Aorta (tissue), 5 donors: Measurements from ENCODE around the gene CTNNAL1. TPM values are rescaled to one million over a fixed set of nuclear protein-coding genes. Genes with fewer than 3 reads are reported as not detected.
A peak's percentile ranks its signal among the peaks of the same experiment; 100 is the strongest.

Experiments
- ATAC-seq: fragments of 200-7000 bp; cut with Tn5 transposase; one replicate; pipeline ENCODE4 v1.9.1; 2022; ENCODE audit warnings: moderate library complexity; ENCODE audit not compliant: low FRiP score
- DNase-seq, 2 donors: peaks; one replicate each; pipeline ENCODE4 v3.0.0-alpha.2; 2020
- H3K27ac ChIP-seq, 2 donors: one replicate each; pipeline ENCODE4 v1.5.1; 2013; ENCODE audit warnings: low read length in 2 of 2, mild to moderate bottlenecking in 2 of 2, moderate library complexity in 2 of 2, control low read depth in 1 of 2, inconsistent platforms in 1 of 2, low read depth in 1 of 2
- H3K27me3 ChIP-seq, 2 donors: one replicate each; pipeline ENCODE4 v1.6.1; 2013; ENCODE audit warnings: control low read depth in 1 of 2, low read length in 1 of 2, mild to moderate bottlenecking in 1 of 2, moderate library complexity in 1 of 2; ENCODE audit not compliant: insufficient read depth in 2 of 2, control insufficient read depth in 1 of 2
- H3K36me3 ChIP-seq, 2 donors: one replicate each; pipeline ENCODE4 v1.6.1; 2013; ENCODE audit warnings: control low read depth in 1 of 2, low read length in 1 of 2, mild to moderate bottlenecking in 1 of 2; ENCODE audit not compliant: insufficient read depth in 2 of 2, control insufficient read depth in 1 of 2
- H3K4me1 ChIP-seq, 2 donors: one replicate each; pipeline ENCODE4 v1.6.1; 2013; ENCODE audit warnings: low read length in 2 of 2, control low read depth in 1 of 2, mild to moderate bottlenecking in 1 of 2, moderate library complexity in 1 of 2; ENCODE audit not compliant: insufficient read depth in 2 of 2, control insufficient read depth in 1 of 2
- H3K4me3 ChIP-seq, 2 donors: one replicate each; pipeline ENCODE4 v1.5.1; 2013; ENCODE audit warnings: low read length in 2 of 2, control low read depth in 1 of 2, mild to moderate bottlenecking in 1 of 2
- H3K9me3 ChIP-seq: one replicate; pipeline ENCODE4 v1.6.1; 2013; ENCODE audit warnings: mild to moderate bottlenecking, low read length; ENCODE audit not compliant: control insufficient read depth
- WGBS, 2 donors: extraction: QIAGEN DNeasy Blood & Tissue Kit; methylation state at CpG; one replicate each; pipeline ENCODE4 v1.1.7; 2013; 5-methylcytosine and 5-hydroxymethylcytosine counted together
- intact Hi-C, 2 donors: fragments of 100-400 bp; cut with DNase I; formaldehyde crosslinking; loops; one replicate each; pipeline versions ENCODE4 v1.14.2 to v1.15.0; 2022
- polyA plus RNA-seq, 2 donors: library from polyadenylated mRNA; stranded (reverse); fragments of 200-250 nt; gene quantifications; one replicate each; pipeline ENCODE4 v1.2.3, GENCODE V29; 2013
- total RNA-seq, 2 donors: library from RNA; stranded (reverse); fragmentation: NEBNext Ultra II Directional; extraction: Animal tissue kit (Norgen Biotek cat#: 25700); gene quantifications; one replicate each; pipeline ENCODE4 v1.2.1, GENCODE V29; 2021
- donor health status: healthy with polysubstance abuse.
- donor health status: Bipolar disorder and iron deficiency.
- donor health status: DM: no; HTN: no; CAD: no.
- donor health status: DM: no; HTN: no; CAD: no.
- donor health status: DM: yes; HTN: yes; CAD: no.

Gene CTNNAL1
- total and polyA plus RNA-seq, 4 donors, result 41.5 to 72.4 (median 51.6) TPM

- no peaks in the 10 kb centered on the region for H3K9me3 ChIP-seq
- ATAC-seq (no peak), DNase-seq (no peak)
- H3K27ac ChIP-seq, result no peak overlapping the region
- peaks cover 0 to 2% of the 10 kb centered on the region in 2 donors for H3K4me1 ChIP-seq
- WGBS, 2 donors, result 83 to 90% methylated on average over 6 of the region's 6 CpGs
- no peaks in the 10 kb centered on the region for H3K36me3 ChIP-seq
- no peak overlapping the region for H3K4me3 ChIP-seq
- no peaks in the 10 kb centered on the region for H3K27me3 ChIP-seq
- intact Hi-C loops, result no loop called here
Observed at GRCh38 chr9:109033941-109034700, 20.8 kb upstream of the CTNNAL1 start.

GRCh38 chr9:109031241-109031640 lies 17.9 kb upstream of the CTNNAL1 start:
- H3K9me3 ChIP-seq, result no peaks in the 10 kb centered on the region
- ATAC-seq, result no peak
- intact Hi-C loops, result no loop called here
- H3K27ac ChIP-seq, result no peak overlapping the region
- peaks cover 2 to 5% of the 10 kb centered on the region in 2 donors for H3K4me1 ChIP-seq
- 85 to 87% methylated on average over 3 of the region's 3 CpGs for WGBS, 2 donors
- H3K36me3 ChIP-seq, result no peaks in the 10 kb centered on the region
- H3K27me3 ChIP-seq, result no peaks in the 10 kb centered on the region
- no peak overlapping the region for H3K4me3 ChIP-seq
- no peak for DNase-seq

- intact Hi-C loops, result no loop called here
Observed at GRCh38 chr9:109030426-109030825, 17.1 kb upstream of the CTNNAL1 start.

GRCh38 chr9:109028457-109028856 lies 15.2 kb upstream of the CTNNAL1 start:
- ATAC-seq (no peak), DNase-seq (no peak)
- intact Hi-C loops, result no loop called here
- Histone ChIP-seq H3K27ac (no peak overlapping the region), H3K27me3 (no peaks in the 10 kb centered on the region), H3K36me3 (no peaks in the 10 kb centered on the region), H3K4me3 (no peak overlapping the region), H3K4me1 (peaks cover 0 to 10% of the 10 kb centered on the region in 2 donors), H3K9me3 (no peaks in the 10 kb centered on the region)
- 97 to 98% methylated on average over 4 of the region's 4 CpGs for WGBS, 2 donors

More at GRCh38 chr9:109030426-109030825, 17.1 kb upstream of the CTNNAL1 start:
- Histone ChIP-seq H3K4me1 (peaks cover 0 to 10% of the 10 kb centered on the region in 2 donors), H3K36me3 (no peaks in the 10 kb centered on the region), H3K9me3 (no peaks in the 10 kb centered on the region), H3K27ac (no peak overlapping the region), H3K27me3 (no peaks in the 10 kb centered on the region), H3K4me3 (no peak overlapping the region)
- DNase-seq (no peak), ATAC-seq (no peak)
- WGBS, 2 donors, result 86 to 95% methylated on average over 4 of the region's 4 CpGs

- intact Hi-C loops, result no loop called here
- Histone ChIP-seq H3K4me3 (no peak overlapping the region), H3K36me3 (no peaks in the 10 kb centered on the region), H3K27me3 (no peaks in the 10 kb centered on the region), H3K27ac (no peak overlapping the region), H3K4me1 (peaks cover 0 to 10% of the 10 kb centered on the region in 2 donors), H3K9me3 (no peaks in the 10 kb centered on the region)
- ATAC-seq (no peak), DNase-seq (peak in 1 of 2 donors; percentile 41)
- 2 to 14% methylated on average over 2 of the region's 2 CpGs for WGBS, 2 donors
Observed at GRCh38 chr9:109027176-109027575, 13.9 kb upstream of the CTNNAL1 start.

- intact Hi-C loops, result no loop called here
- Histone ChIP-seq H3K27ac (no peak overlapping the region), H3K4me1 (peaks cover 0 to 10% of the 10 kb centered on the region in 2 donors), H3K27me3 (no peaks in the 10 kb centered on the region), H3K36me3 (no peaks in the 10 kb centered on the region), H3K9me3 (no peaks in the 10 kb centered on the region), H3K4me3 (no peak overlapping the region)
- ATAC-seq (no peak), DNase-seq (no peak)
- WGBS, 2 donors, result 91 to 93% methylated on average over 7 of the region's 7 CpGs
Observed at GRCh38 chr9:109026306-109026705, 13.0 kb upstream of the CTNNAL1 start.

GRCh38 chr9:109022873-109023272 lies 9.6 kb upstream of the CTNNAL1 start:
- ATAC-seq, result no peak
- Histone ChIP-seq H3K9me3 (no peaks in the 10 kb centered on the region), H3K4me3 (no peak overlapping the region), H3K4me1 (peaks cover 0 to 10% of the 10 kb centered on the region in 2 donors), H3K27me3 (no peaks in the 10 kb centered on the region), H3K27ac (no peak overlapping the region), H3K36me3 (peaks cover 0 to 2% of the 10 kb centered on the region in 2 donors)
- intact Hi-C loops, result no loop called here
- DNase-seq, result no peak

GRCh38 chr9:109020581-109021511 lies 7.5 kb upstream of the CTNNAL1 start:
- Histone ChIP-seq H3K9me3 (no peaks in the 10 kb centered on the region), H3K27ac (no peak overlapping the region), H3K4me3 (no peak overlapping the region), H3K36me3 (peaks cover 0 to 2% of the 10 kb centered on the region in 2 donors), H3K27me3 (no peaks in the 10 kb centered on the region), H3K4me1 (peaks cover 0 to 3% of the 10 kb centered on the region in 2 donors)
- intact Hi-C loops, result no loop called here
- ATAC-seq (no peak), DNase-seq (no peak)
- WGBS, 2 donors, result 87 to 92% methylated on average over 6 of the region's 6 CpGs
